Mammary epithelial cell (primary cell): ENCODE data around the gene ZNF174.

Experiments used
- CTCF ChIP-seq, 2 donors: IDR thresholded peaks in 1 of 2; conservative IDR thresholded peaks in 1 of 2; 2 replicates each; pipeline ENCODE4 v1.5.1; 2011 to 2012; ENCODE audit warnings: inconsistent platforms in 2 of 2, low read length in 2 of 2, mild to moderate bottlenecking in 2 of 2, control low read depth in 1 of 2, low read depth in 1 of 2; ENCODE audit not compliant: insufficient read depth in 1 of 2; ENCODE audit errors: extremely low read depth in 1 of 2
- EZH2 ChIP-seq: IDR thresholded peaks from 2 replicates; pipeline ENCODE4 v1.6.1; 2012; ENCODE audit warnings: low read length, inconsistent platforms, borderline replicate concordance

- TF ChIP-seq CTCF (conservative IDR thresholded peaks at IDR 0.05 in 1 of 2, IDR thresholded peaks at IDR 0.05 in 1 of 2; ENCODE audit: extremely low read depth in 1 of 2, insufficient read depth in 1 of 2, low read depth in 1 of 2, low read length in 2 of 2): no peak
- no peak for TF ChIP-seq EZH2
Observed at GRCh38 chr16:3443108-3444031, 42.4 kb downstream of the ZNF174 start, which contains the start of the genes NAA60 and ZNF597.
